ENCODE measurements around the gene GCN1.

GCN1 gene

DNA sequence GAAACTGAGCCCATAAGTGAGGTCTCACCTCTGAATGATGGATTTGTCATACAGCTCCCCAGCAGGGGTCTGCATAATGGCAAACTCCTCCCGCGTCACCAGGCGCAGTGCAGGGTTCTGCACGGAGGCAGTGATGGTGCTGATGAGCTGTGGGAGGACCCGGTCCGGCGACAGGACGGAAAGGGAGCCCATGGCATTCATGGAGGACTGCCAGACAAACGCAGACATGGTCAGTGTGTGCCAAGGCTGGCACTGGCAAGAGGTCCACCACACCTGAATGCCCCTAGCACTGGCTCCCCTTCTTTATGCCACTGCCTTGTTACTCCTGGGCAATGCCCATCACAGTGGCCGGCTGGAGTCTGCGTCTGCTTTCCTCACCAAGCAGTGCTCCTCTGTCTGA lies 32.7 kb downstream of the GCN1 start:
- H3K4me3 ChIP-seq (ENCODE audit: low read length) = no peak overlapping the region
- no peak for TF ChIP-seq ZNF274 (IDR thresholded peaks at IDR 0.05; ENCODE audit: low read depth, low read length)

- no peak overlapping the region for H3K4me3 ChIP-seq (ENCODE audit: low read length)
- TF ChIP-seq ZNF274 (IDR thresholded peaks at IDR 0.05; ENCODE audit: low read depth, low read length) = no peak
These were observed 34.8 kb downstream of the GCN1 start for GRCh38 chr12:120159509-120160237.

GRCh38 chr12:120158351-120158750 lies 36.2 kb downstream of the GCN1 start:
- TF ChIP-seq ZNF274 (IDR thresholded peaks at IDR 0.05; ENCODE audit: low read depth, low read length) = no peak
- H3K4me3 ChIP-seq (ENCODE audit: low read length) = no peak overlapping the region

DNA sequence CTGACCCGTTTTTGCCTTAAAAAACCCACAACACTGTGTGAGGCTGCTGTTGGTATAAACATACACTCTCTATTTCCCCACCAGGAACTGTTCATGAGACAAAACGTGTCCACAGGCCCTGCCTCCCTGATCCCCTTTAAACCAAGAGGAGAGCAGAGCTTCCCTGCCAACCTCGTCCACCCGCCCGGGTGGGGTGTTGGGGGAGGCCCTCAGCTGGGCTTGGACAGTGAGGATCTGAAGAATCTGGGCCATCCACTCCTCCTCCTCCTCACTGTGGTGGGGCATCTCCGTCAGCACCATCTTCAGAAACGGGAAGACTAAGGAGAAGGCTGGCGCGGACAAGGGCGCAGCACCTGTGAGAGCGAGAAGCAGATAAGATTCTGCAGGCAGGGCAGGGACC lies 36.8 kb downstream of the GCN1 start:
- no peak overlapping the region for H3K4me3 ChIP-seq (ENCODE audit: low read length)
- TF ChIP-seq ZNF274 (IDR thresholded peaks at IDR 0.05; ENCODE audit: low read depth, low read length) = no peak

GRCh38 chr12:120156315-120157259 lies 37.9 kb downstream of the GCN1 start:
- no peak for TF ChIP-seq ZNF274 (IDR thresholded peaks at IDR 0.05; ENCODE audit: low read depth, low read length)
- H3K4me3 ChIP-seq (ENCODE audit: low read length) = no peak overlapping the region

DNA sequence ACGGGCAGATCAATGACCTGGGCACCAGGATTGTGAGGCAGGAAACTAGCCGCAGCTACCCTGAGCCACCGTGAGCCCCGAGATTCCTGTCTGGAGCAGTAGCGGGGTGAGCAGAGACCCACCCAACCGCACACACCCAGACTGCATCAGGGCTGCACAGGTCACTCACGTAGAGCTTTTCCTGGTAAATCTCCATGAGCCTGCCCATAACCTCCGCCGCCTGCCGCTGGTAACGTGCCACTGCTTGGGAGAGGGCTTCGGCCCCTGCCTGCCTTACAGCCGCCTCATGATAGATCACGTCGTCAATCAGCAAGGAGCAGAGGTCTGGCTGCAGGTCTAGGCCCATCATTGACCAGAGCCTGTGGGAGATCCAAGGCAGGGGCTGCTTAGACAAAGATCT lies 39.4 kb downstream of the GCN1 start:
- H3K4me3 ChIP-seq (ENCODE audit: low read length) = no peak overlapping the region
- TF ChIP-seq ZNF274 (IDR thresholded peaks at IDR 0.05; ENCODE audit: low read depth, low read length) = no peak

DNA sequence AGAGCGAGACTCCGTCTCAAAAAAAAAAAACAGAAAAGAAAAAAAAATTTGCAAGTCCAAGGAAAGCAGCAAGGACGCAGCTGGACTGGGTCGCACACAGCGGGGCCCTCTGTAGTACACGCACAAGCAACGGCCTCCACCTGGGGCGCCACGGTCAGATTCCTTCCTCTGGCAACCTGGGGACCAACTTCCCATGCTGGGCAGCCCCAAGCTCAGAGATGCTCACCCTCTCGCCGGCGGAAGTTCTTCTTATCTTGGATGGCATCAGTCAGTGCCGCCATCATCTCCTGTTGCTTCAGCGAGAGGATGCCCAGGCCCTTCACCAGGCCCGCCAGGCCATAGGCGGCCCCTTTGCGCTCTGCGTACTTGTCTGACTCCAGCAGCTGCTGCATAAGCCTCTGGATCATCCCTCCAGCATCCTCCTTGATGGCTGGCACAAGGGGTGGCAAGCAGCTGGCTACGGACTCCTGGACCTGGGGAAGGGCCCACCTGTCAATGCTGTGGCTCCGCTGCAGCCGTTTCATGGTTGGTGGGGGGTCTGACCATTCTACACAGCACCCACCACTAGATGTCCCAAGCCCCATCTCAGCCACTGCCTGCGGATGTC lies 43.5 kb downstream of the GCN1 start:
- H3K4me3 ChIP-seq (ENCODE audit: low read length) = no peak overlapping the region
- TF ChIP-seq ZNF274 (IDR thresholded peaks at IDR 0.05; ENCODE audit: low read depth, low read length) = no peak

DNA sequence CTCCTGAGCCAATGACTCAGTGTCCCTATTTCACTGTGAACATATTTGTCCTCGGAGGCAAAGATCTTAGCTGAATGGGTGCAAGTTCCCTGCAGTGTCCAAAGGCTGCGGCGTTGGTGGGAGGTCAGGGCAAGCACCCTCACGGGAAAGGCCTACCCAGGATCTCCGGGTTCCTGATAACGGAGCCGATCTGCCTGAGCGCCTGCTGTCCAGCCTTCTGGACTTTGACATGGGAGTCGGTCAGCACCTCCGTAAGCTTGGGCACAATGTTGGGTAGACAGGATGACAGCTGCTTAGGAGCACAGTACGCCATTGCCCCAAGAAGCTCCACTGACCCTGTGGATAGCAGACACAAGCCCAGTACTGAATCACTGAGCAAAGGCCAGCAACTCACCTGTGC lies 46.5 kb downstream of the GCN1 start:
- H3K4me3 ChIP-seq (ENCODE audit: low read length) = no peak overlapping the region
- TF ChIP-seq ZNF274 (IDR thresholded peaks at IDR 0.05; ENCODE audit: low read depth, low read length) = no peak

DNA sequence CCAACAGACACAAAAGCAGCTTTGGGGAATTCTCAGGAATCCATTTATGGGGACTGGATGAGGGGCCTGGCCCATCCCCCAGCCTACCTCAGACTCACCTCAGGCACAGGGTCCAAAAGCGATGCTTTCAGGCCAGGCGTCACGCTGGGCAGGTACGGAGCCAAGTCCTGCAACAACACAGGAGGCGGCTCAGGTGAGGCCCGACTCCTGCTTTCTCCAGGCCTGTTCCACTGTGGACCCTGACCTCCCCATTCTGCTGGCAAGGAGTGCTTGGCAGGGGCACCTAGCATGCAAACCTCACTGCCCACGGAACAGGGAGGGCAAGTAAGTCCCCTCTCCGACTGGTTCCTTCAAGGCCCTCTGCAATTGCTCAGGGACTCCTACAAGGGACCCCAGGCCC lies 49.4 kb downstream of the GCN1 start:
- H3K4me3 ChIP-seq (ENCODE audit: low read length) = no peak overlapping the region
- no peak for TF ChIP-seq ZNF274 (IDR thresholded peaks at IDR 0.05; ENCODE audit: low read depth, low read length)

- no peak for TF ChIP-seq ZNF274 (IDR thresholded peaks at IDR 0.05; ENCODE audit: low read depth, low read length)
- no peak overlapping the region for H3K4me3 ChIP-seq (ENCODE audit: low read length)
These were observed 50.3 kb downstream of the GCN1 start for GRCh38 chr12:120144215-120144614.

- no peak overlapping the region for H3K4me3 ChIP-seq (ENCODE audit: low read length)
- no peak for TF ChIP-seq ZNF274 (IDR thresholded peaks at IDR 0.05; ENCODE audit: low read depth, low read length)
These were observed 52.2 kb downstream of the GCN1 start for GRCh38 chr12:120142231-120142877.

GRCh38 chr12:120141336-120141735 lies 53.2 kb downstream of the GCN1 start:
- no peak for TF ChIP-seq ZNF274 (IDR thresholded peaks at IDR 0.05; ENCODE audit: low read depth, low read length)
- no peak overlapping the region for H3K4me3 ChIP-seq (ENCODE audit: low read length)

- H3K4me3 ChIP-seq (ENCODE audit: low read length) = no peak overlapping the region
- TF ChIP-seq ZNF274 (IDR thresholded peaks at IDR 0.05; ENCODE audit: low read depth, low read length) = no peak
These were observed 53.9 kb downstream of the GCN1 start for GRCh38 chr12:120140603-120141002.

GRCh38 chr12:120139958-120140357 lies 54.6 kb downstream of the GCN1 start:
- no peak for TF ChIP-seq ZNF274 (IDR thresholded peaks at IDR 0.05; ENCODE audit: low read depth, low read length)
- no peak overlapping the region for H3K4me3 ChIP-seq (ENCODE audit: low read length)
